HEK293 (cell line): ENCODE measurements around the gene RHBDF1.
A peak's percentile ranks its signal among the peaks of the same experiment; 100 is the strongest.

Source experiments
- BCL11B ChIP-seq: fragments of 450-650 bp; formaldehyde crosslinking; IDR thresholded peaks from 2 replicates; pipeline ENCODE4 v1.5.1; 2016; ENCODE audit warnings: low read depth, missing biosample characterization, missing genetic modification characterization
- KLF8 ChIP-seq: fragments of 450-650 bp; formaldehyde crosslinking; IDR thresholded peaks from 2 replicates; pipeline ENCODE4 v1.5.1; 2016; ENCODE audit warnings: missing biosample characterization, missing genetic modification characterization
- MEIS1 ChIP-seq: sonication (generic); formaldehyde crosslinking; IDR thresholded peaks from 2 replicates; pipeline ENCODE4 v1.8.1; 2022; ENCODE audit warnings: missing genetic modification reagents, mild to moderate bottlenecking, borderline replicate concordance
- OSR2 ChIP-seq: fragments of 450-650 bp; formaldehyde crosslinking; IDR thresholded peaks from 2 replicates; pipeline ENCODE4 v1.5.1; 2016; ENCODE audit warnings: missing biosample characterization, missing genetic modification characterization
- SALL2 ChIP-seq: fragments of 450-650 bp; formaldehyde crosslinking; IDR thresholded peaks from 2 replicates; pipeline ENCODE4 v1.5.0; 2017; ENCODE audit warnings: missing biosample characterization, mild to moderate bottlenecking, missing genetic modification characterization, borderline replicate concordance
- SCRT1 ChIP-seq: fragments of 450-650 bp; formaldehyde crosslinking; IDR thresholded peaks from 2 replicates; pipeline ENCODE4 v1.5.1; 2016; ENCODE audit warnings: missing biosample characterization, missing genetic modification characterization, borderline replicate concordance
- ZBTB17 ChIP-seq: fragments of 450-650 bp; formaldehyde crosslinking; IDR thresholded peaks from 2 replicates; pipeline ENCODE4 v1.5.1; 2016; ENCODE audit warnings: missing biosample characterization, missing genetic modification characterization
- ZBTB48 ChIP-seq: fragments of 450-650 bp; formaldehyde crosslinking; IDR thresholded peaks from 2 replicates; pipeline ENCODE4 v1.5.1; 2016; ENCODE audit warnings: missing biosample characterization, missing genetic modification characterization
- ZBTB7A ChIP-seq: fragments of 450-650 bp; formaldehyde crosslinking; IDR thresholded peaks from 2 replicates; pipeline ENCODE4 v1.5.1; 2016; ENCODE audit warnings: low read depth, missing biosample characterization, missing genetic modification characterization
- ZBTB8A ChIP-seq: fragments of 450-650 bp; formaldehyde crosslinking; IDR thresholded peaks from 2 replicates; pipeline ENCODE4 v1.5.1; 2016; ENCODE audit warnings: missing biosample characterization, missing genetic modification characterization
- ZFHX2 ChIP-seq: fragments of 450-650 bp; formaldehyde crosslinking; conservative IDR thresholded peaks from 2 replicates; pipeline ENCODE4 v1.5.1; 2016; ENCODE audit warnings: missing biosample characterization, missing genetic modification characterization
- ZNF121 ChIP-seq: fragments of 450-650 bp; formaldehyde crosslinking; IDR thresholded peaks from 2 replicates; pipeline ENCODE4 v1.5.1; 2016; ENCODE audit warnings: missing biosample characterization, missing genetic modification characterization
- ZNF132 ChIP-seq: fragments of 450-650 bp; formaldehyde crosslinking; IDR thresholded peaks from 2 replicates; pipeline ENCODE4 v1.5.1; 2017; ENCODE audit warnings: missing biosample characterization, missing genetic modification characterization, borderline replicate concordance
- ZNF184 ChIP-seq: fragments of 450-650 bp; IDR thresholded peaks from 2 replicates; pipeline ENCODE4 v1.5.1; 2018; ENCODE audit warnings: missing biosample characterization, mild to moderate bottlenecking, missing genetic modification characterization
- ZNF350 ChIP-seq: fragments of 450-650 bp; formaldehyde crosslinking; IDR thresholded peaks from 2 replicates; pipeline ENCODE4 v1.5.0; 2017; ENCODE audit warnings: missing biosample characterization, mild to moderate bottlenecking, missing genetic modification characterization
- ZNF404 ChIP-seq: fragments of 450-650 bp; formaldehyde crosslinking; IDR thresholded peaks from 2 replicates; pipeline ENCODE4 v1.5.1; 2017; ENCODE audit warnings: missing biosample characterization, missing genetic modification characterization
- ZNF571 ChIP-seq: fragments of 450-650 bp; formaldehyde crosslinking; IDR thresholded peaks from 2 replicates; pipeline ENCODE4 v1.5.0; 2017; ENCODE audit warnings: missing biosample characterization, missing genetic modification characterization
- ZNF658 ChIP-seq: fragments of 450-650 bp; formaldehyde crosslinking; IDR thresholded peaks from 2 replicates; pipeline ENCODE4; 2016; ENCODE audit warnings: missing biosample characterization, missing genetic modification characterization
- ZNF670 ChIP-seq: fragments of 450-650 bp; formaldehyde crosslinking; IDR thresholded peaks from 2 replicates; pipeline ENCODE4 v1.5.1; 2016; ENCODE audit warnings: missing biosample characterization, missing genetic modification characterization, low read depth
- ZNF677 ChIP-seq: fragments of 450-650 bp; IDR thresholded peaks from 2 replicates; pipeline ENCODE4 v1.5.0; 2018; ENCODE audit warnings: missing biosample characterization, mild to moderate bottlenecking, missing genetic modification characterization, moderate library complexity
- ZNF701 ChIP-seq: fragments of 450-650 bp; formaldehyde crosslinking; IDR thresholded peaks from 2 replicates; pipeline ENCODE4 v1.5.1; 2016; ENCODE audit warnings: missing biosample characterization, missing genetic modification characterization
- ZNF76 ChIP-seq: fragments of 450-650 bp; formaldehyde crosslinking; IDR thresholded peaks from 2 replicates; pipeline ENCODE4; 2016; ENCODE audit warnings: low read depth, missing biosample characterization, missing genetic modification characterization, borderline replicate concordance
- ZNF768 ChIP-seq: fragments of 450-650 bp; formaldehyde crosslinking; IDR thresholded peaks from 2 replicates; pipeline ENCODE4 v1.5.1; 2018; ENCODE audit warnings: missing biosample characterization, mild to moderate bottlenecking, missing genetic modification characterization
- ZNF777 ChIP-seq: fragments of 450-650 bp; formaldehyde crosslinking; IDR thresholded peaks from 2 replicates; pipeline ENCODE4 v1.5.1; 2017; ENCODE audit warnings: missing biosample characterization, missing genetic modification characterization, borderline replicate concordance
- ZNF792 ChIP-seq: fragments of 450-650 bp; formaldehyde crosslinking; IDR thresholded peaks from 2 replicates; pipeline ENCODE4 v1.5.1; 2016; ENCODE audit warnings: missing biosample characterization, missing genetic modification characterization
- ZNF830 ChIP-seq: fragments of 450-650 bp; IDR thresholded peaks from 2 replicates; pipeline ENCODE4 v1.5.0; 2018; ENCODE audit warnings: missing biosample characterization, missing genetic modification characterization, low read depth, mild to moderate bottlenecking, moderate library complexity
- ZXDB ChIP-seq: fragments of 450-650 bp; formaldehyde crosslinking; IDR thresholded peaks from 2 replicates; pipeline ENCODE4 v1.5.1; 2016; ENCODE audit warnings: missing biosample characterization, missing genetic modification characterization
- TF ChIP-seq, protein P1 (sequence below): fragments of 450-650 bp; formaldehyde crosslinking; IDR thresholded peaks from 2 replicates; pipeline ENCODE4 v1.5.1; 2017; ENCODE audit warnings: missing biosample characterization, missing genetic modification characterization
- TF ChIP-seq, protein P2 (sequence below): fragments of 450-650 bp; formaldehyde crosslinking; IDR thresholded peaks from 2 replicates; pipeline ENCODE4 v1.5.1; 2016; ENCODE audit warnings: missing biosample characterization, missing genetic modification characterization
- TF ChIP-seq, protein P3 (sequence below): fragments of 450-650 bp; formaldehyde crosslinking; IDR thresholded peaks from 2 replicates; pipeline ENCODE4 v1.5.1; 2016; ENCODE audit warnings: missing biosample characterization, missing genetic modification characterization
- TF ChIP-seq, protein P4 (sequence below): fragments of 450-650 bp; formaldehyde crosslinking; IDR thresholded peaks from 2 replicates; pipeline ENCODE4 v1.5.1; 2017; ENCODE audit warnings: missing biosample characterization, missing genetic modification characterization
- TF ChIP-seq, protein P5 (sequence below): fragments of 450-650 bp; formaldehyde crosslinking; IDR thresholded peaks from 2 replicates; pipeline ENCODE4 v1.5.1; 2016; ENCODE audit warnings: missing biosample characterization, missing genetic modification characterization

RHBDF1 gene

DNA sequence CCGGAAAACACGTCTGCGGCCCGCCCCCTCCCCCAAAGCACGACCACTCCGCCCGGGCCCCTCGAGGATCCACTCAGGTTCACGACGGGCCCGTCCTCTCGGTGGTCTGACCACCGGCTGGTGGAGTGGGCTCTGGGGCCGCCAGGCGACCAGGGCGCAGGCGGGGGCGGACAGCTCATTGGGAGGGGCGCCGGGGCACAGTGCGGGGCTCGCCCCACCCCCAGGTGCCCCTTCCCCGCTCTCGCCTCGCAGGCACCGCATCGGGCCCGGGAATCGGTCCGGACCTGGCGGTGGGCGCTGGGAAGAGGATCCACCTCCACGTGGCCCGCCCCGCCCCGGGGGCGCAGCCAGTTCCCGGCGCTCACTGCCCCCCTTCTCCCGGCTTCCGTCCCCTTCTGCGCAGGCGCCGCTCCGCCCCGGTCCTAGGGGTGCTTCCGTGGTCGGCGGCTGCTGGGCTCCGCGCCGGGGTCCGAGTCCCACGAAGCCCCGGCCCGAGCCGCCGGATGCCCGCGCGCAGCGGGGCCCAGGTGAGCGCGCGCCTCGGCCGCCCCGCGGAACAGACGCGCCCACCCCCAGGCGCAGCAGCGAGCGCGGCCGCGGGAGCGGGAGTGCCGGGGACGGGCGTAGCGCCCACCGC lies 5.5 kb upstream of the RHBDF1 start, which contains the start of gene MPG (continued):
- TF ChIP-seq, protein P1, sequence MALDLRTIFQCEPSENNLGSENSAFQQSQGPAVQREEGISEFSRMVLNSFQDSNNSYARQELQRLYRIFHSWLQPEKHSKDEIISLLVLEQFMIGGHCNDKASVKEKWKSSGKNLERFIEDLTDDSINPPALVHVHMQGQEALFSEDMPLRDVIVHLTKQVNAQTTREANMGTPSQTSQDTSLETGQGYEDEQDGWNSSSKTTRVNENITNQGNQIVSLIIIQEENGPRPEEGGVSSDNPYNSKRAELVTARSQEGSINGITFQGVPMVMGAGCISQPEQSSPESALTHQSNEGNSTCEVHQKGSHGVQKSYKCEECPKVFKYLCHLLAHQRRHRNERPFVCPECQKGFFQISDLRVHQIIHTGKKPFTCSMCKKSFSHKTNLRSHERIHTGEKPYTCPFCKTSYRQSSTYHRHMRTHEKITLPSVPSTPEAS (tag by site-specific recombination): no peak
- peak; percentile 78 for TF ChIP-seq ZFHX2 (tag by site-specific recombination)
- TF ChIP-seq ZNF677 (tag by site-specific recombination): 0 out of 2 replicates have a peak, but pooled peaks have one; percentile 29
- TF ChIP-seq ZNF132 (tag by site-specific recombination): no peak
- TF ChIP-seq, protein P2, sequence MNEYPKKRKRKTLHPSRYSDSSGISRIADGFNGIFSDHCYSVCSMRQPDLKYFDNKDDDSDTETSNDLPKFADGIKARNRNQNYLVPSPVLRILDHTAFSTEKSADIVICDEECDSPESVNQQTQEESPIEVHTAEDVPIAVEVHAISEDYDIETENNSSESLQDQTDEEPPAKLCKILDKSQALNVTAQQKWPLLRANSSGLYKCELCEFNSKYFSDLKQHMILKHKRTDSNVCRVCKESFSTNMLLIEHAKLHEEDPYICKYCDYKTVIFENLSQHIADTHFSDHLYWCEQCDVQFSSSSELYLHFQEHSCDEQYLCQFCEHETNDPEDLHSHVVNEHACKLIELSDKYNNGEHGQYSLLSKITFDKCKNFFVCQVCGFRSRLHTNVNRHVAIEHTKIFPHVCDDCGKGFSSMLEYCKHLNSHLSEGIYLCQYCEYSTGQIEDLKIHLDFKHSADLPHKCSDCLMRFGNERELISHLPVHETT (tag by site-specific recombination): no peak
- TF ChIP-seq ZNF768 (tag by site-specific recombination): no peak
- no peak for TF ChIP-seq ZNF701 (tag by site-specific recombination)
- TF ChIP-seq, protein P3, sequence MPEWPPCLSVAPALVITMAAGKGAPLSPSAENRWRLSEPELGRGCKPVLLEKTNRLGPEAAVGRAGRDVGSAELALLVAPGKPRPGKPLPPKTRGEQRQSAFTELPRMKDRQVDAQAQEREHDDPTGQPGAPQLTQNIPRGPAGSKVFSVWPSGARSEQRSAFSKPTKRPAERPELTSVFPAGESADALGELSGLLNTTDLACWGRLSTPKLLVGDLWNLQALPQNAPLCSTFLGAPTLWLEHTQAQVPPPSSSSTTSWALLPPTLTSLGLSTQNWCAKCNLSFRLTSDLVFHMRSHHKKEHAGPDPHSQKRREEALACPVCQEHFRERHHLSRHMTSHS (tag by site-specific recombination): no peak
- TF ChIP-seq ZBTB17 (tag by site-specific recombination): no peak; the same call in 1 of the 2 replicates
- TF ChIP-seq ZNF121 (tag by site-specific recombination): no peak
- TF ChIP-seq OSR2 (tag by site-specific recombination): peak; percentile 13; the same call in 1 of the 2 replicates
- TF ChIP-seq ZBTB48 (tag by site-specific recombination): no peak
- TF ChIP-seq, protein P4, sequence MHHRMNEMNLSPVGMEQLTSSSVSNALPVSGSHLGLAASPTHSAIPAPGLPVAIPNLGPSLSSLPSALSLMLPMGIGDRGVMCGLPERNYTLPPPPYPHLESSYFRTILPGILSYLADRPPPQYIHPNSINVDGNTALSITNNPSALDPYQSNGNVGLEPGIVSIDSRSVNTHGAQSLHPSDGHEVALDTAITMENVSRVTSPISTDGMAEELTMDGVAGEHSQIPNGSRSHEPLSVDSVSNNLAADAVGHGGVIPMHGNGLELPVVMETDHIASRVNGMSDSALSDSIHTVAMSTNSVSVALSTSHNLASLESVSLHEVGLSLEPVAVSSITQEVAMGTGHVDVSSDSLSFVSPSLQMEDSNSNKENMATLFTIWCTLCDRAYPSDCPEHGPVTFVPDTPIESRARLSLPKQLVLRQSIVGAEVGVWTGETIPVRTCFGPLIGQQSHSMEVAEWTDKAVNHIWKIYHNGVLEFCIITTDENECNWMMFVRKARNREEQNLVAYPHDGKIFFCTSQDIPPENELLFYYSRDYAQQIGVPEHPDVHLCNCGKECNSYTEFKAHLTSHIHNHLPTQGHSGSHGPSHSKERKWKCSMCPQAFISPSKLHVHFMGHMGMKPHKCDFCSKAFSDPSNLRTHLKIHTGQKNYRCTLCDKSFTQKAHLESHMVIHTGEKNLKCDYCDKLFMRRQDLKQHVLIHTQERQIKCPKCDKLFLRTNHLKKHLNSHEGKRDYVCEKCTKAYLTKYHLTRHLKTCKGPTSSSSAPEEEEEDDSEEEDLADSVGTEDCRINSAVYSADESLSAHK (tag by site-specific recombination): no peak
- TF ChIP-seq ZNF658 (tag by site-specific recombination): no peak
- TF ChIP-seq ZNF830 (tag by site-specific recombination): no peak
- TF ChIP-seq, protein P5, sequence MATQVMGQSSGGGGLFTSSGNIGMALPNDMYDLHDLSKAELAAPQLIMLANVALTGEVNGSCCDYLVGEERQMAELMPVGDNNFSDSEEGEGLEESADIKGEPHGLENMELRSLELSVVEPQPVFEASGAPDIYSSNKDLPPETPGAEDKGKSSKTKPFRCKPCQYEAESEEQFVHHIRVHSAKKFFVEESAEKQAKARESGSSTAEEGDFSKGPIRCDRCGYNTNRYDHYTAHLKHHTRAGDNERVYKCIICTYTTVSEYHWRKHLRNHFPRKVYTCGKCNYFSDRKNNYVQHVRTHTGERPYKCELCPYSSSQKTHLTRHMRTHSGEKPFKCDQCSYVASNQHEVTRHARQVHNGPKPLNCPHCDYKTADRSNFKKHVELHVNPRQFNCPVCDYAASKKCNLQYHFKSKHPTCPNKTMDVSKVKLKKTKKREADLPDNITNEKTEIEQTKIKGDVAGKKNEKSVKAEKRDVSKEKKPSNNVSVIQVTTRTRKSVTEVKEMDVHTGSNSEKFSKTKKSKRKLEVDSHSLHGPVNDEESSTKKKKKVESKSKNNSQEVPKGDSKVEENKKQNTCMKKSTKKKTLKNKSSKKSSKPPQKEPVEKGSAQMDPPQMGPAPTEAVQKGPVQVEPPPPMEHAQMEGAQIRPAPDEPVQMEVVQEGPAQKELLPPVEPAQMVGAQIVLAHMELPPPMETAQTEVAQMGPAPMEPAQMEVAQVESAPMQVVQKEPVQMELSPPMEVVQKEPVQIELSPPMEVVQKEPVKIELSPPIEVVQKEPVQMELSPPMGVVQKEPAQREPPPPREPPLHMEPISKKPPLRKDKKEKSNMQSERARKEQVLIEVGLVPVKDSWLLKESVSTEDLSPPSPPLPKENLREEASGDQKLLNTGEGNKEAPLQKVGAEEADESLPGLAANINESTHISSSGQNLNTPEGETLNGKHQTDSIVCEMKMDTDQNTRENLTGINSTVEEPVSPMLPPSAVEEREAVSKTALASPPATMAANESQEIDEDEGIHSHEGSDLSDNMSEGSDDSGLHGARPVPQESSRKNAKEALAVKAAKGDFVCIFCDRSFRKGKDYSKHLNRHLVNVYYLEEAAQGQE: no peak
- TF ChIP-seq ZBTB7A (tag by site-specific recombination): peak; percentile 71; the same call in 1 of the 2 replicates
- no peak for TF ChIP-seq SCRT1 (tag by site-specific recombination)
- peak; percentile 60; the same call in 1 of the 2 replicates for TF ChIP-seq KLF8 (tag by site-specific recombination)
- no peak for TF ChIP-seq ZNF184
- TF ChIP-seq ZXDB (tag by site-specific recombination): no peak
- no peak for TF ChIP-seq MEIS1 (CRISPR knock-in tag)
- no peak for TF ChIP-seq SALL2
- TF ChIP-seq ZNF571 (tag by site-specific recombination): no peak
- no peak for TF ChIP-seq ZNF792 (tag by site-specific recombination)
- 0 out of 2 replicates have a peak, but pooled peaks have one; percentile 60 for TF ChIP-seq ZNF777 (tag by site-specific recombination)
- TF ChIP-seq ZNF76 (tag by site-specific recombination): peak; percentile 58; the same call in 1 of the 2 replicates
- peak; percentile 74 for TF ChIP-seq ZBTB8A (tag by site-specific recombination)
- no peak for TF ChIP-seq ZNF404 (tag by site-specific recombination)
- no peak for TF ChIP-seq BCL11B
- no peak for TF ChIP-seq ZNF670 (tag by site-specific recombination)
- no peak for TF ChIP-seq ZNF350
